ENCODE results near the gene EBNA1BP2.

DNA sequence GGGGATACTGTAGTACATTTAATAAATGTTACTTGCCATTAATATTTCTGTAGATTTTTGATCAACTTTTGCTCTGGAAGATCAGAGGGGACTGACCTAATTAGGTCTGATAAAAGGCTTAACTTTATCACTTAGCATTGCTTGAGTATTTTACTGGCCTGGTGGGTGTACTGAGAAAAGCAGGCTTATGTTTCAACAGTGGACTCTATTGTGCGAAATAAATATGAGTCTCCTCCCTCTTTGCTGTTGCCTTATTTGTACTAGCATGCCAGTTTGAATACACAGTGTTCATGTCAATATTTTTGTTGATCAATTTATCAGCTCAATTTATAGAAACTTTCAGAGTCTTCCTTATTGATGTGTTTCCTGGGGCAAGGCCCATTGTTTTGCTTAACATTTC, 49.1 kb downstream of the EBNA1BP2 start:
- no peak for TF ChIP-seq CTCF (IDR thresholded peaks at IDR 0.05)
- TF ChIP-seq POLR2A (IDR thresholded peaks at IDR 0.05): no peak
